ENCODE measurements around the gene CAMK2G.
"Not testable (repeated sequence)": the region's sequence is repeated elsewhere in the genome, so short reads cannot be mapped to it uniquely, and the experiment has no call there.

CAMK2G gene

GRCh38 chr10:73812657-73813056 is 61.7 kb downstream of the CAMK2G start:
- no peak for DNase-seq (ENCODE audit: low read depth in 2 of 2)

- DNase-seq (ENCODE audit: low read depth in 2 of 2) = peak; percentile 14 to 47
These were observed 63.5 kb downstream of the CAMK2G start for GRCh38 chr10:73810735-73811465.

GRCh38 chr10:73810358-73810734 is 64.0 kb downstream of the CAMK2G start:
- DNase-seq (ENCODE audit: low read depth in 2 of 2) = no peak

GRCh38 chr10:73809061-73809818 is 65.1 kb downstream of the CAMK2G start:
- DNase-seq (ENCODE audit: low read depth in 2 of 2) = no peak

GRCh38 chr10:73808021-73808815 is 66.1 kb downstream of the CAMK2G start:
- DNase-seq (ENCODE audit: low read depth in 2 of 2) = no peak

- no peak for DNase-seq (ENCODE audit: low read depth in 2 of 2)
These were observed 66.9 kb downstream of the CAMK2G start for GRCh38 chr10:73807471-73807870.

GRCh38 chr10:73806176-73806950 is 68.0 kb downstream of the CAMK2G start:
- DNase-seq (ENCODE audit: low read depth in 2 of 2) = no peak

GRCh38 chr10:73803680-73804286 is 70.6 kb downstream of the CAMK2G start:
- DNase-seq (ENCODE audit: low read depth in 2 of 2) = no peak

- DNase-seq (ENCODE audit: low read depth in 2 of 2) = no peak
These were observed 71.9 kb downstream of the CAMK2G start for GRCh38 chr10:73802276-73802991.

GRCh38 chr10:73801253-73801590 is 73.1 kb downstream of the CAMK2G start:
- no peak for DNase-seq (ENCODE audit: low read depth in 2 of 2)

- DNase-seq (ENCODE audit: low read depth in 2 of 2) = no peak
These were observed 73.6 kb downstream of the CAMK2G start for GRCh38 chr10:73800560-73801252.

- no peak for DNase-seq (ENCODE audit: low read depth in 2 of 2)
These were observed 74.3 kb downstream of the CAMK2G start for GRCh38 chr10:73799899-73800559.

- DNase-seq (ENCODE audit: low read depth in 2 of 2) = no peak
These were observed 75.3 kb downstream of the CAMK2G start for GRCh38 chr10:73798927-73799560.

GRCh38 chr10:73798087-73798486 is 76.3 kb downstream of the CAMK2G start:
- DNase-seq (ENCODE audit: low read depth in 2 of 2) = no peak

- DNase-seq (ENCODE audit: low read depth in 2 of 2) = no peak
These were observed 76.9 kb downstream of the CAMK2G start for GRCh38 chr10:73797324-73798025.

- DNase-seq (ENCODE audit: low read depth in 2 of 2) = no peak
These were observed 77.6 kb downstream of the CAMK2G start for GRCh38 chr10:73796766-73797165.

- not testable (repeated sequence) for DNase-seq (ENCODE audit: low read depth in 2 of 2)
These were observed 78.3 kb downstream of the CAMK2G start for GRCh38 chr10:73796035-73796434.

GRCh38 chr10:73795491-73795890 is 78.9 kb downstream of the CAMK2G start:
- not testable (repeated sequence) for DNase-seq (ENCODE audit: low read depth in 2 of 2)
